Central memory CD8-positive, alpha-beta T cell (primary cell): ENCODE data around the gene SAC3D1.

ENCODE experiments used
- ATAC-seq: fragments of 150-1000 bp; cut with Tn5 transposase; replicated peaks from 2 replicates; pipeline ENCODE4 v1.10.0; 2022; ENCODE audit warnings: mild to moderate bottlenecking, moderate FRiP score, moderate number of reproducible peaks; ENCODE audit not compliant: poor library complexity, severe bottlenecking; ENCODE audit errors: extremely low read depth
- DNase-seq, 2 donors: peaks; one replicate each; pipeline ENCODE4 v3.0.0; 2021; ENCODE audit warnings: low spot score in 2 of 2
- H3K27ac Mint-ChIP-seq: one replicate; pipeline ENCODE4 v1.8.0; 2022; ENCODE audit warnings: low read depth, mild to moderate bottlenecking, moderate library complexity, mixed read lengths
- H3K27me3 Mint-ChIP-seq: one replicate; pipeline ENCODE4 v1.8.0; 2022; ENCODE audit warnings: mixed read lengths
- H3K36me3 Mint-ChIP-seq: one replicate; pipeline ENCODE4 v1.8.0; 2022; ENCODE audit warnings: mild to moderate bottlenecking, moderate library complexity, mixed read lengths; ENCODE audit not compliant: insufficient read depth
- H3K4me1 Mint-ChIP-seq: one replicate; pipeline ENCODE4 v1.8.0; 2022; ENCODE audit warnings: mixed read lengths
- H3K4me3 Mint-ChIP-seq: one replicate; pipeline ENCODE4 v1.8.0; 2022; ENCODE audit warnings: mild to moderate bottlenecking, moderate library complexity, mixed read lengths
- H3K9me3 Mint-ChIP-seq: one replicate; pipeline ENCODE4 v1.8.0; 2022; ENCODE audit warnings: mixed read lengths

SAC3D1 gene

DNA sequence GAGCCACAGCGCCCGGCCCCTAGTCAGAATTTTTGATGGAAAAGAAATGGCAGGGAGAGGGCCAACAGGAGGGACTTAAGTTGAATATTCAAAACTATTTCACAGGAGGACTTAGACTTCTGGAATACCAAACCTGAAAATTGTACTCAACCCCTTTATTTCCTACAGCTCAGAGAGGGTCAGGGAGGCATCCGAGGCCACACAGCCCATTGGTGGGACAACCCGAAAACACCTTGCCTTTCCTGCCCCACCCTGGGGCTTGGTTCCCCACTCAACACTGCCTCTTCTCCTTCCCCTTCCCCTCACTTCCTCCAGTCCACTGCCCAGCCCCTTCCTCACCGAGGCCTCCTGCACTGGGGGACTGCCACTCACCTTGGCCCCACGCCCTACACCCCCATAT is 16.0 kb downstream of the SAC3D1 start:
- no peak overlapping the region for H3K27ac Mint-ChIP-seq

GRCh38 chr11:65057526-65057925 is 16.5 kb downstream of the SAC3D1 start:
- DNase-seq = no peak
- Mint-ChIP-seq H3K4me3 (no peak overlapping the region), H3K36me3 (no peaks in the 10 kb centered on the region), H3K4me1 (peaks cover 13% of the 10 kb centered on the region), H3K27me3 (no peaks in the 10 kb centered on the region), H3K9me3 (no peaks in the 10 kb centered on the region), H3K27ac (no peak overlapping the region)
- no peak for ATAC-seq

More for the DNA sequence above, 16.0 kb downstream of the SAC3D1 start:
- H3K27me3 Mint-ChIP-seq = no peaks in the 10 kb centered on the region
- ATAC-seq = no peak
- no peaks in the 10 kb centered on the region for H3K9me3 Mint-ChIP-seq
- no peaks in the 10 kb centered on the region for H3K36me3 Mint-ChIP-seq
- DNase-seq = no peak
- peaks cover 13% of the 10 kb centered on the region for H3K4me1 Mint-ChIP-seq
- no peak overlapping the region for H3K4me3 Mint-ChIP-seq

DNA sequence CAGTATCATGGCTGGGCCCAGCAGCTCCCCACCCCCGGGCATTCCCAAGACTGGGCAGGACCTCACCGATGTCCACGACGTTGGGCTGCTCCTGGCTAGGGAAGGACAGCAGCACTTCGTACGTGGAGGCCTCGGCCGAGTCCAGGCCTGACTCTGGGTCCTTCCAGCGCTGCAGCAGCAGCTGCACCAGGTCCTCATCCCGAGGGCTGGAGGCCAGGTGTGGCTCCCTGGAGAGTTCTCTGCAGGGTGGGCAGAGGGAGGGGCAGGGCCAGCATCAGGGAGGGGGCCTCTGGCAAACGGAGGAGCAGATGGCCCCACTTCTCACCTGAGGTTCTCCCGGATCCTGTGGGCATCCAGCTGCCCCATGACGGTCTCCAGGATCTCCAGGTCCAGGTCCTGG is 17.0 kb downstream of the SAC3D1 start:
- DNase-seq (no peak), ATAC-seq (no peak)
- Mint-ChIP-seq H3K4me1 (peaks cover 13% of the 10 kb centered on the region), H3K36me3 (no peaks in the 10 kb centered on the region), H3K4me3 (no peak overlapping the region), H3K9me3 (no peaks in the 10 kb centered on the region), H3K27ac (no peak overlapping the region), H3K27me3 (no peaks in the 10 kb centered on the region)

DNA sequence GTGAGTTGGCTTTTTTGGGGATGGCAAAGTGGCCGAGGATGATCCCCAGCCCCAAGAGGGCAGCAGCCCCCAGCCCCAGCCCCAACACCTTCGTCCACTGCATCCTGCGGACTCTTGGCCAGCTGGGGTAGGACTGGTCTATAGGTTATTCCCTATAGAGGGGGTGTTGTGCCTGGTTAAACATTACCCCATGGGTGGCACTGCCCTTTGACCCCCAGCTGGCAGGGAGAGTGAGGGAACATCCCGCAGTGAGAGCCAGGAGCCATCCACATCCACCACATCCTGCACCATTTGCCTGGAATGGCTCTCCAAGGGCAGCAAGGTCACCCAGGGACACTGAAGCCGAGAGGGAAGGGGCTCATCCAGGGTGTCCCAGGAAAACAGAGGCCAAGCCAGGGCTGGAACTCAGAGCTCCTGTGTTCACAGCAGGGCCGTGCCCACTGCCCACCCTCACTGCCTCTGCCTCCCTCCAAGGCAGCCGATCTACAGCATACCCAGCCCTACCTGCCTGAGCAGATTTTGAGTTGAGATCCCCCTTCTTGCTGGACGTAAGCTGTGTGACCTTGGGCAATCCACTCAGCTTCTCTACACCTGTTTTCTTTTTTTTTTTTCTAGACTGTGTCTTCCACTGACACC is 17.5 kb downstream of the SAC3D1 start, which contains the start of gene NAALADL1:
NAALADL1 (minus strand) TSS at position 135 of the 636 bp plus-strand sequence; CDS start at position 103, 32 bp downstream.
- no peak for ATAC-seq
- Mint-ChIP-seq H3K9me3 (no peaks in the 10 kb centered on the region), H3K4me3 (no peak within 1 kb of the TSS), H3K36me3 (no peaks in the 10 kb centered on the region), H3K27me3 (no peaks in the 10 kb centered on the region), H3K4me1 (peaks cover 10% of the 10 kb centered on the region), H3K27ac (no peak within 1 kb of the TSS)
- no peak for DNase-seq

DNA sequence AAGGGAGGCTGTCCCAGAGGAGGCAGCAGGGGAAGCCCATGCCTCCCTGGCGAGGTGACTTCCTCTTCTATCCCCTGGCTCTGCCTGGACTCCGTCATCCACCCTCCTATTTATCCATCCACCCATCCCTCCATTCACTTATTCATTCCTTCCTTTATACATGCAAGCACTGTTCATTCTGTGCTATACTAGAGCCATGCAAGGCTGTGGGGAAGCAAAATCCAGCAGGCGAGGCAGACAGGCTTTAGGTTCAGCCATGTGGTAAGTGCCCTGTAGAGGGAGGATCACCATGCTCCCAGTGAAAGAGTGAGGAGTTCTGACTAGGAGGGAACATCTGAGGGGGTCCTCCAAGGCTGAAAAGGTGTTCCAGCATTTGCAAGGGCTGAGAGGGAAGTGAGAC is 18.5 kb downstream of the SAC3D1 start:
- Mint-ChIP-seq H3K9me3 (no peaks in the 10 kb centered on the region), H3K4me1 (no peaks in the 10 kb centered on the region), H3K27ac (no peak overlapping the region), H3K36me3 (no peaks in the 10 kb centered on the region), H3K27me3 (no peaks in the 10 kb centered on the region), H3K4me3 (no peak overlapping the region)
- DNase-seq = no peak
- no peak for ATAC-seq

DNA sequence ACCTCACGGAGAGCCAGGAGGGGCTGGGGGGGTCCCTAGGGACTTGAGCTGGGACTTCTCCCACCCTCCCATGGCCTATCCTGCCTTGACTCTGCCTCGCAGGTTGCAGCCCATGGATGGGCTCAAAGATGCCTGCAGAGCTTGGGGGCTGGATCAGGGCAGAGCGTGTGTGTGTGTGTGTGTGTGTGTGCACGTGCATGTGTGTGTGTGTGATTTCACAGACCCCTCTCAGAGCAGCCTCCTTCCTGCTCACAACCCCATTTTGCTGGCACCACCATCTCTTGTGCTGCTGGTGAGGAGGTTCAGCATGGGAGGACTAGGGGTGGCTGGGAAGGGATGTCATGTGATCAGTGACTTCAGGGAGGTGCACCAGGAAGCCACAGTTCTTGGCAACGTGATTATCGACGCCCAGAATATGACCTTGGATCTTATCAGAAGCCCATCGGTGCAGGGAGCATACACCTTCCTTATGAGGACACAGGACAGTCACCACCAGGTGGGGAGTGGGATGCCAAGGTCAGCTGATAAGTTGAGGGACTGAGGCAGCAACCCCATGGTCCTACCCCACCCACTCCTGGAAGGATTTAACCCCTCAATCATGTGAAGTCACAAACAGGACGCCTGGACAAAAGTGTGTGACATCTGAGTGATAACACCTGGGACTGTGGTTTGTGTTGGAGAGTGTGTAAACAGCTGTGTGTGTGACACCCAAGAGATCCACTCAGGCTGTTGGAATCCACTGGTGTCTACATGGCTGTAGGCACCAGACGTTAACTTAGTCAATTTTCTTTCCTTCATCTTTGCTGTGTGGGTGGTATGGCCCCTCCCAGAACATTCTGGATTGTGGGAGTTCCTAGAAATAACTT is 19.2 kb downstream of the SAC3D1 start:
- Mint-ChIP-seq H3K27me3 (no peaks in the 10 kb centered on the region), H3K36me3 (no peaks in the 10 kb centered on the region), H3K9me3 (no peaks in the 10 kb centered on the region), H3K4me3 (no peak overlapping the region), H3K27ac (no peak overlapping the region), H3K4me1 (no peaks in the 10 kb centered on the region)
- ATAC-seq = no peak
- no peak for DNase-seq

DNA sequence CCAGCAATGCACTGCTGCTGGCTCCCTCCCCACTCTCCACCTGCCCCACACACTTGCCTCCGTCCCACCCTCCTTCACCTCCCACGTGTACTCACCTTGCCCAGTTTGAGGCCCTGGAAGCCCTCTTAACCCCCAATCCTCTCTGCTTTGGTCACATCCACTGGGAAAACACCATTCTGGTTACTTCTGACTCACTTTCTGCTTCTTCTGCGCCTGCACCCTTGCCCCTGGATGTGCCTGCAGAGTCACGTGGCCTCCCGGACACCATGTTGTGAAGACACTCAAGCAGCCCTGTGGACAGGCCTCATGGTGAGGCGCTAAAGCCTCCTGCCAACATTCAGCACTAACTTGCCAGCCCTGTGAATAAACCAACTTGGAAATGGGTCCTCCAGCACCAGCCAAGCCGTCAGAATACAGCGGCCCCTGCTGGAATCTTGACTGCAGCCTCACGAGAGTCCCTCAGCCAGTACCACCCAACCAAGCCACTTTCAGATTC is 20.0 kb downstream of the SAC3D1 start:
- Mint-ChIP-seq H3K27ac (no peak overlapping the region), H3K9me3 (no peaks in the 10 kb centered on the region), H3K36me3 (no peaks in the 10 kb centered on the region), H3K27me3 (no peaks in the 10 kb centered on the region), H3K4me1 (no peaks in the 10 kb centered on the region), H3K4me3 (no peak overlapping the region)
- ATAC-seq (no peak), DNase-seq (no peak)

DNA sequence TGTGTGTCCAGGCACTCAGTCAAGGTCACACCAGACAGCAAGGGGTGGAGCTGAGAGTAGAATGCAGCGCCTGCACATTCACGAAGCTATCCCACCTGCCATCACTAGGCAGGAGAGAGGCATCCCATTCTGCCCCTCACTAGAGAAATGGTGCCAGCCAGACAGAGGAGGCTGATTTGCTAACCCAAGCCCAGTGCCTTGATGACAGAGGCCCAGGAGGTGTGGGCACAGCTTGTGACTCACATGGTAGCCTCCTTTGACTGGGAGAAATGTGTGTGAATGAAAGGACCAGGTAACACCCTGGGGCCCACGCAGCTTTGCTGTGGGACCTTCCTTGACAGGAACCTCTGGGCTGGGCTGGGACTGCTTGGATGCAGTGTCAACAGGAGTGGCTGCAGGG is 22.5 kb downstream of the SAC3D1 start:
- Mint-ChIP-seq H3K4me1 (no peaks in the 10 kb centered on the region), H3K27me3 (no peaks in the 10 kb centered on the region), H3K27ac (no peak overlapping the region), H3K9me3 (no peaks in the 10 kb centered on the region), H3K4me3 (no peak overlapping the region), H3K36me3 (no peaks in the 10 kb centered on the region)
- DNase-seq (no peak), ATAC-seq (no peak)

- H3K36me3 Mint-ChIP-seq = no peaks in the 10 kb centered on the region
These were observed 23.8 kb downstream of the SAC3D1 start for GRCh38 chr11:65064847-65065240.

DNA sequence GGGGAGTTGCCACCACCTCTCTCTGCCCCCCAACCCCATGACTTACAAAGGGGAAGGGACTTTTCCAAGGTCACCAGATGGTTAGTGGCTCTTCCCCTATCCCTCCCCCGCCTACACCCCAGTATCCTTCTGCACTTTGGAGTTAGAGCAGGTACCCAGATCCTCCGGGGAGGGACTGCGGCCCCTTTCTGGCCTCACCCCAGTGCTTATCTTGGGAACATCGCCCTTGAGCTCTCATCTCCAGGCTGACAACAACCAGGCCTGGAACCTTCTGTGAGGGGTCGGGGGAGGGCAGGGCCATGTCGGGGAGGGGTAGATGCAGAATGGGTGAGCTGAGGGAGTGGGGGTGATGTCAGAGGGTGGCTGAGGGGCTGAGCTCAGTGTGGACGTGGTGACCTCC is 24.8 kb downstream of the SAC3D1 start:
- H3K4me3 Mint-ChIP-seq = no peak overlapping the region
- no peak overlapping the region for H3K27ac Mint-ChIP-seq
- DNase-seq (no peak), ATAC-seq (no peak)
- H3K4me1 Mint-ChIP-seq = no peaks in the 10 kb centered on the region
- no peaks in the 10 kb centered on the region for H3K27me3 Mint-ChIP-seq
- no peaks in the 10 kb centered on the region for H3K36me3 Mint-ChIP-seq
- no peaks in the 10 kb centered on the region for H3K9me3 Mint-ChIP-seq

More at GRCh38 chr11:65064847-65065240, 23.8 kb downstream of the SAC3D1 start:
- H3K27ac Mint-ChIP-seq = no peak overlapping the region
- H3K27me3 Mint-ChIP-seq = no peaks in the 10 kb centered on the region
- ATAC-seq (no peak), DNase-seq (no peak)
- no peaks in the 10 kb centered on the region for H3K4me1 Mint-ChIP-seq
- no peaks in the 10 kb centered on the region for H3K9me3 Mint-ChIP-seq
- no peak overlapping the region for H3K4me3 Mint-ChIP-seq

GRCh38 chr11:65066315-65066714 is 25.3 kb downstream of the SAC3D1 start:
- Mint-ChIP-seq H3K4me1 (no peaks in the 10 kb centered on the region), H3K36me3 (no peaks in the 10 kb centered on the region), H3K9me3 (no peaks in the 10 kb centered on the region), H3K27me3 (no peaks in the 10 kb centered on the region), H3K27ac (no peak overlapping the region), H3K4me3 (no peak overlapping the region)
- no peak for DNase-seq
- no peak for ATAC-seq

DNA sequence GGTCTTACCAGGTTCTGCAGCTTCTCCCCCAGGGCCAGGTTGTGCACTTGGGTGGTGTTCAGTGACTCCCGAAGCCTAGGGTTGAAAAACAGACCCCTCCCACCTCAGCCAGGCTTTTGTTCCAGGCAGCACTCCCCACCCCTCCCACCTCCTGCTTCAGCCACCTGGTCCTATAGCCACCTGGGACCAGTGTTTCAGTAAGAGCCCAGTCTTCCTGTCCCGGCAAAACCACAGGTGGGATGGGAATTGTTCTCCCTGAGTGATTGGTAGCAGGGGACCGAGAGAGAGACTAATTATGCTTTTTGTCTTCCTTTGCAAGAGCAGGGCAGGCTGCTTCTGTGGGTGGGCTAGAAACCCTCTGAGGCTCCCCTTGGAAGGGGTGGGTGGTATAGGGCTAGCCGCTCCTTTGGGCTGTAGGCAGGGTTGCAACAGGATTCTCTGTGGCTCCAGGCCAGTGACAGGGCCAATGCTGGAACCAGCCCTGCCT is 25.8 kb downstream of the SAC3D1 start:
- Mint-ChIP-seq H3K4me3 (no peak overlapping the region), H3K27ac (no peak overlapping the region), H3K4me1 (no peaks in the 10 kb centered on the region), H3K27me3 (no peaks in the 10 kb centered on the region), H3K9me3 (no peaks in the 10 kb centered on the region), H3K36me3 (no peaks in the 10 kb centered on the region)
- ATAC-seq (no peak), DNase-seq (no peak)

DNA sequence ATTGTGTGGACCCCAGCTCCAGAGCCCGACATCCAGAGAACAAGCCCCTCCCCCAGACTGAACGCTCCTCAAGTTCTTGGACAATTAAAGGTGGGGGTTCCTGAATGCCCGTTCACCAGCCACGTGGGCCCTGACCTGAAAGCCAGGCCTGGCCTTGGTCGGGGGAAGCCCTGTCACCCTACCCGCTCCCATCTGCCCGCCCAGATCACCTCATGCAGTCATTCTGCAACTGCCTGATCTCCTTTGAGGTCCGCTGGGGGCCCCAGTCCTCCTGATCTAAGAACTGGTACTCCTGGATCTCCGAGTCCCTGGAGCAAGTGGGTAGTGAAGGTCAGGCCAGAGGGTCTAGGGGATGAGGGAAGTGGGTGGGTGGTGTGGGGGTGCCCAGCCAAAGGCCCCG is 26.4 kb downstream of the SAC3D1 start:
- DNase-seq (no peak), ATAC-seq (no peak)
- H3K27me3 Mint-ChIP-seq = no peaks in the 10 kb centered on the region
- H3K27ac Mint-ChIP-seq = no peak overlapping the region
- H3K4me1 Mint-ChIP-seq = no peaks in the 10 kb centered on the region
- no peaks in the 10 kb centered on the region for H3K9me3 Mint-ChIP-seq
- no peak overlapping the region for H3K4me3 Mint-ChIP-seq
- no peaks in the 10 kb centered on the region for H3K36me3 Mint-ChIP-seq
